ENCODE data around the gene PLXNA4. TPM values are rescaled to one million over a fixed set of nuclear protein-coding genes. Genes with fewer than 3 reads are reported as not detected.

PLXNA4 gene
- polyA plus RNA-seq, 3 donors from 2014 or later, result 0.53 to 1.3 (median 0.56) TPM

- DNase-seq, result no peak
- Mint-ChIP-seq H3K9me3 (no peaks in the 10 kb centered on the region), H3K4me3 (no peak overlapping the region), H3K36me3 (peaks cover 0 to 6% (median 0%) of the 10 kb centered on the region in 3 donors), H3K27ac (peak overlapping the region in 1 of 6 donors; percentile 67), H3K4me1 (peaks cover 28 to 35% of the 10 kb centered on the region in 2 donors), H3K27me3 (ENCODE audit: low read depth in 3 of 3) (peaks cover 0 to 6% (median 2%) of the 10 kb centered on the region in 3 donors)
Measured at GRCh38 chr7:132407764-132408163, 168.5 kb downstream of the PLXNA4 start.

- Mint-ChIP-seq H3K9me3 (peaks cover 0 to 2% (median 0%) of the 10 kb centered on the region in 6 donors), H3K4me3 (no peak overlapping the region), H3K36me3 (no peaks in the 10 kb centered on the region), H3K4me1 (peaks cover 31 to 37% of the 10 kb centered on the region in 2 donors), H3K27me3 (ENCODE audit: low read depth in 3 of 3) (peaks cover 0 to 5% (median 4%) of the 10 kb centered on the region in 3 donors), H3K27ac (peak overlapping the region in 1 of 6 donors; percentile 26)
- no peak for DNase-seq
Measured at GRCh38 chr7:132406039-132406438, 170.2 kb downstream of the PLXNA4 start.

DNA sequence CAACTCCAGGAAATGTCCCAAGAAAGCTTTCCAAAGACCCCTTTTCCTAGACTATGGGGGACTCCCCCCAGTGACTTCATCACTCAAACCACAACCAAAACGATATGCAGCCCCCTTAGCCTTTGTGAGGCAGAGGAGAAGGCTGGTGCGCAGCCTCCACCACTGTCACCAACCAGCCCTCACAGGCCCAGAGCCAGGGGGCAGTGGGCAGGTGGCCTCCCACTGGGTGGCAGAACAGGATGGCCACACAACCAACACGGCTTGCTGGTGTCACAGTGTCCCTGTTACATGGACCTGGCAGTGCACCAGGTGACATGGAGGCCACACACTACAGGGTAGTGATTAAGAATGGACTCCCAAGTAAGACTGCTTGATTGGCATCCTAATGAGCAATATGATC lies 172.0 kb downstream of the PLXNA4 start:
- Mint-ChIP-seq H3K9me3 (peaks cover 0 to 2% (median 0%) of the 10 kb centered on the region in 6 donors), H3K4me1 (peaks cover 21 to 22% of the 10 kb centered on the region in 2 donors)

GRCh38 chr7:132403465-132404110 lies 172.7 kb downstream of the PLXNA4 start:
- H3K36me3 Mint-ChIP-seq, result no peaks in the 10 kb centered on the region
- H3K4me3 Mint-ChIP-seq, result no peak overlapping the region
- H3K4me1 Mint-ChIP-seq, result peaks cover 21 to 22% of the 10 kb centered on the region in 2 donors
- DNase-seq, result no peak
- H3K9me3 Mint-ChIP-seq, result peaks cover 0 to 2% (median 0%) of the 10 kb centered on the region in 6 donors
- H3K27ac Mint-ChIP-seq, result peak overlapping the region in 3 of 6 donors; percentile 38 to 81 (median 64)
- H3K27me3 Mint-ChIP-seq (ENCODE audit: low read depth in 3 of 3), result peaks cover 1 to 8% (median 4%) of the 10 kb centered on the region in 3 donors

More for the DNA sequence above, 172.0 kb downstream of the PLXNA4 start:
- Mint-ChIP-seq H3K4me3 (no peak overlapping the region), H3K36me3 (no peaks in the 10 kb centered on the region), H3K27me3 (ENCODE audit: low read depth in 3 of 3) (peaks cover 1 to 8% (median 4%) of the 10 kb centered on the region in 3 donors), H3K27ac (peak overlapping the region in 4 of 6 donors; percentile 22 to 64 (median 36))
- no peak for DNase-seq

GRCh38 chr7:132402751-132403245 lies 173.5 kb downstream of the PLXNA4 start:
- H3K27ac Mint-ChIP-seq, result peak overlapping the region in 3 of 6 donors; percentile 66 to 71 (median 71)

DNA sequence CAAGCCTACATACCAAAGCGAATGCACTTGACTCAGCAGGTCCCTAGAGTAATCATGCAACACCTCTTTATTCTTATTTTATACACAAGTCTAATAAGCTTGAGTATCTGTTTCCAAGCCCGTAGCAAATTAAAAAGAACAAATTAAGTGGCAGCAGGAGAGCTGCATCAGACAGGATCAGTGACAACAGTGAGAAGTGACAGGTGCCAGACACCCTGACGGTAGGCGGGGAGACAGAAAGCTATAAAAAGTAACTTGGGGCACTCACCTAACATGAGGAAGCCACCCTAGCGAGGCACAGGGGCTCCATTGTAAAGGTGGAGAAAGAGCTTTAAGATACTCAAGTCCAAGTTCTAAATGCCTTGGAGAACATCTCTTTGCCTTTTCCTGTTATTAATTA lies 174.2 kb downstream of the PLXNA4 start:
- peak; percentile 19 to 32 (median 22) for DNase-seq
- peaks cover 0 to 2% (median 0%) of the 10 kb centered on the region in 6 donors for H3K9me3 Mint-ChIP-seq
- H3K27me3 Mint-ChIP-seq (ENCODE audit: low read depth in 3 of 3), result peaks cover 1 to 8% (median 4%) of the 10 kb centered on the region in 3 donors
- H3K36me3 Mint-ChIP-seq, result no peaks in the 10 kb centered on the region
- H3K4me3 Mint-ChIP-seq, result no peak overlapping the region
- peak overlapping the region in 5 of 6 donors; percentile 21 to 71 (median 66) for H3K27ac Mint-ChIP-seq
- peaks cover 21 to 22% of the 10 kb centered on the region in 2 donors for H3K4me1 Mint-ChIP-seq

More at GRCh38 chr7:132402751-132403245, 173.5 kb downstream of the PLXNA4 start:
- no peaks in the 10 kb centered on the region for H3K36me3 Mint-ChIP-seq
- peaks cover 0 to 2% (median 0%) of the 10 kb centered on the region in 6 donors for H3K9me3 Mint-ChIP-seq
- no peak for DNase-seq
- H3K27me3 Mint-ChIP-seq (ENCODE audit: low read depth in 3 of 3), result peaks cover 1 to 8% (median 4%) of the 10 kb centered on the region in 3 donors
- peaks cover 21 to 22% of the 10 kb centered on the region in 2 donors for H3K4me1 Mint-ChIP-seq
- no peak overlapping the region for H3K4me3 Mint-ChIP-seq

- peak overlapping the region in 1 of 6 donors; percentile 30 for H3K27ac Mint-ChIP-seq
- DNase-seq, result no peak
- no peaks in the 10 kb centered on the region for H3K36me3 Mint-ChIP-seq
- H3K4me3 Mint-ChIP-seq, result no peak overlapping the region
- peaks cover 26 to 29% of the 10 kb centered on the region in 2 donors for H3K4me1 Mint-ChIP-seq
- H3K9me3 Mint-ChIP-seq, result peaks cover 0 to 2% (median 0%) of the 10 kb centered on the region in 6 donors
- H3K27me3 Mint-ChIP-seq (ENCODE audit: low read depth in 3 of 3), result peaks cover 1 to 6% (median 3%) of the 10 kb centered on the region in 3 donors
Measured at GRCh38 chr7:132400561-132401142, 175.6 kb downstream of the PLXNA4 start.

GRCh38 chr7:132399367-132399766 lies 176.9 kb downstream of the PLXNA4 start:
- Mint-ChIP-seq H3K4me3 (no peak overlapping the region), H3K36me3 (no peaks in the 10 kb centered on the region), H3K27ac (peak overlapping the region in 2 of 6 donors; percentile 6 to 54), H3K4me1 (peaks cover 39 to 42% of the 10 kb centered on the region in 2 donors), H3K9me3 (peaks cover 0 to 2% (median 0%) of the 10 kb centered on the region in 6 donors), H3K27me3 (ENCODE audit: low read depth in 3 of 3) (peaks cover 1 to 6% (median 5%) of the 10 kb centered on the region in 3 donors)
- DNase-seq, result no peak

GRCh38 chr7:132398253-132398925 lies 177.9 kb downstream of the PLXNA4 start:
- DNase-seq, result no peak
- no peak overlapping the region for H3K27ac Mint-ChIP-seq
- H3K4me1 Mint-ChIP-seq, result peaks cover 40 to 52% of the 10 kb centered on the region in 2 donors
- H3K4me3 Mint-ChIP-seq, result no peak overlapping the region
- H3K9me3 Mint-ChIP-seq, result peaks cover 0 to 2% (median 0%) of the 10 kb centered on the region in 6 donors
- no peaks in the 10 kb centered on the region for H3K36me3 Mint-ChIP-seq
- H3K27me3 Mint-ChIP-seq (ENCODE audit: low read depth in 3 of 3), result peaks cover 1 to 6% (median 5%) of the 10 kb centered on the region in 3 donors

GRCh38 chr7:132397070-132397469 lies 179.2 kb downstream of the PLXNA4 start:
- peaks cover 1 to 6% (median 5%) of the 10 kb centered on the region in 3 donors for H3K27me3 Mint-ChIP-seq (ENCODE audit: low read depth in 3 of 3)
- peaks cover 30 to 40% of the 10 kb centered on the region in 2 donors for H3K4me1 Mint-ChIP-seq
- DNase-seq, result no peak
- no peaks in the 10 kb centered on the region for H3K36me3 Mint-ChIP-seq
- peak overlapping the region in 3 of 6 donors; percentile 8 to 59 (median 41) for H3K27ac Mint-ChIP-seq
- no peak overlapping the region for H3K4me3 Mint-ChIP-seq
- peaks cover 0 to 2% (median 0%) of the 10 kb centered on the region in 6 donors for H3K9me3 Mint-ChIP-seq

GRCh38 chr7:132395361-132395760 lies 180.9 kb downstream of the PLXNA4 start:
- Mint-ChIP-seq H3K9me3 (no peaks in the 10 kb centered on the region), H3K4me1 (peaks cover 19 to 29% of the 10 kb centered on the region in 2 donors), H3K4me3 (peak overlapping the region in 1 of 5 donors; percentile 38), H3K27me3 (ENCODE audit: low read depth in 3 of 3) (peaks cover under 1 to 2% (median 2%) of the 10 kb centered on the region in 3 donors), H3K27ac (peak overlapping the region in 4 of 6 donors; percentile 57 to 86 (median 80)), H3K36me3 (no peaks in the 10 kb centered on the region)
- DNase-seq, result no peak

GRCh38 chr7:132394283-132395198 lies 181.7 kb downstream of the PLXNA4 start:
- peaks cover 19 to 29% of the 10 kb centered on the region in 2 donors for H3K4me1 Mint-ChIP-seq
- no peaks in the 10 kb centered on the region for H3K36me3 Mint-ChIP-seq
- peak overlapping the region in 4 of 5 donors; percentile 34 to 79 (median 60) for H3K4me3 Mint-ChIP-seq
- DNase-seq, result peak; percentile 63 to 71 (median 67)
- H3K9me3 Mint-ChIP-seq, result no peaks in the 10 kb centered on the region
- peaks cover 0 to 2% (median 1%) of the 10 kb centered on the region in 3 donors for H3K27me3 Mint-ChIP-seq (ENCODE audit: low read depth in 3 of 3)
- H3K27ac Mint-ChIP-seq, result peak overlapping the region; percentile 25 to 86 (median 57)

All from immature natural killer cell (primary cell).